HepG2 (cell line): ENCODE results near the gene FBLN5. TPM values are rescaled to one million over a fixed set of nuclear protein-coding genes. Genes with fewer than 3 reads are reported as not detected.

ENCODE experiments used
- ATAC-seq: fragments of 200-7000 bp; cut with Tn5 transposase; 3 replicates; pipeline ENCODE4 v1.9.1; 2020; ENCODE audit warnings: mild to moderate bottlenecking, moderate library complexity
- BruUV-seq: library from RNA; stranded (reverse); fragments of 400-500 nt; replicated peaks from 2 replicates; lab custom pipeline; 2021; lab: Mats Ljungman, UMichigan
- CTCF ChIA-PET: fragments of 300-600 bp; formaldehyde crosslinking; extraction: SDS; loops from one replicate; lab custom pipeline; 2021; ENCODE audit warnings: low total read pairs, inconsistent platforms, low intra/inter-chr PET ratio; lab: Yijun Ruan, JAX
- POLR2A ChIA-PET: fragments of 350-600 bp; sonication (Branson Sonifier 250); formaldehyde crosslinking; loops from one replicate; lab custom pipeline; 2020; ENCODE audit warnings: antibody characterized with exemption, inconsistent platforms; lab: Yijun Ruan, JAX
- DNase-seq: peaks from one replicate; pipeline ENCODE4 v3.0.0-alpha.2; 2015; ENCODE audit warnings: low spot score
- FAIRE-seq: peaks from 3 replicates; lab custom pipeline; 2011; peaks lifted over from hg19 to GRCh38; lab: Jason Lieb, UNC
- H2AFZ ChIP-seq: one replicate; pipeline ENCODE4 v1.6.1; 2011; ENCODE audit warnings: low read length, inconsistent platforms
- H3K27ac ChIP-seq: fragments of 300-600 bp; 3 replicates; pipeline ENCODE4 v1.8.0; 2011; ENCODE audit warnings: mixed run types, mild to moderate bottlenecking, mixed read lengths, low read length, inconsistent platforms; ENCODE audit not compliant: insufficient read depth; ENCODE audit errors: extremely low read length
- H3K27me3 ChIP-seq, 2 experiments: fragments of 200-600 bp in 1 of 2; 2 replicates in 1 of 2; 3 replicates in 1 of 2; pipeline versions ENCODE4 v1.6.0 to v1.8.0; 2011; ENCODE audit warnings: low read length in 2 of 2, mild to moderate bottlenecking in 2 of 2, moderate library complexity in 2 of 2, inconsistent platforms in 1 of 2; ENCODE audit not compliant: insufficient read depth in 2 of 2, control insufficient read depth in 1 of 2
- H3K36me3 ChIP-seq, 2 experiments: fragments of 200-600 bp in 1 of 2; replicated peaks in 1 of 2; 2 replicates in 1 of 2; 3 replicates in 1 of 2; pipeline versions ENCODE4 v1.5.1 to v1.8.0; 2011; ENCODE audit warnings: low read length in 2 of 2, inconsistent platforms in 1 of 2; ENCODE audit not compliant: insufficient read depth in 2 of 2, control insufficient read depth in 1 of 2
- H3K4me1 ChIP-seq: 2 replicates; pipeline ENCODE4 v1.5.1; 2012; ENCODE audit warnings: low read length, inconsistent platforms; ENCODE audit not compliant: insufficient read depth
- H3K4me2 ChIP-seq: 2 replicates; pipeline ENCODE4 v1.6.0; 2011; ENCODE audit warnings: low read depth, low read length, inconsistent platforms
- H3K4me3 ChIP-seq, 3 experiments: fragments of 200-600 bp in 1 of 3; sonication (generic), shearing (Covaris generic) in 1 of 3; replicated peaks in 1 of 3; 2 replicates each; pipeline ENCODE4 v1.5.1; 2011 to 2016; ENCODE audit warnings: low read length in 3 of 3, inconsistent platforms in 2 of 3, low read depth in 2 of 3, mild to moderate bottlenecking in 2 of 3, control low read depth in 1 of 3, mixed read lengths in 1 of 3; ENCODE audit not compliant: insufficient read depth in 1 of 3
- H3K79me2 ChIP-seq: one replicate; pipeline ENCODE4 v1.6.1; 2011; ENCODE audit warnings: low read length, inconsistent platforms; ENCODE audit not compliant: insufficient read depth
- H3K9ac ChIP-seq: 2 replicates; pipeline ENCODE4 v1.6.0; 2011; ENCODE audit warnings: mild to moderate bottlenecking, low read depth, low read length, inconsistent platforms; ENCODE audit not compliant: insufficient read depth
- H3K9me3 ChIP-seq: 2 replicates; pipeline ENCODE4 v1.5.1; 2012; ENCODE audit warnings: mild to moderate bottlenecking, low read length
- H4K20me1 ChIP-seq: 2 replicates; pipeline ENCODE4 v1.6.0; 2011; ENCODE audit warnings: inconsistent platforms, mild to moderate bottlenecking, low read length, moderate library complexity; ENCODE audit not compliant: insufficient read depth
- BCL6 ChIP-seq: IDR thresholded peaks from 2 replicates; pipeline ENCODE4 v1.6.1; 2016; ENCODE audit warnings: missing genetic modification reagents, missing compliant biosample characterization
- CEBPB ChIP-seq: IDR thresholded peaks from 2 replicates; pipeline ENCODE4 v1.6.1; 2011; ENCODE audit warnings: low read depth, low read length, improper control_type of control experiment, borderline replicate concordance
- FOXA3 ChIP-seq: IDR thresholded peaks from 2 replicates; pipeline ENCODE4 v1.6.1; 2016; ENCODE audit warnings: missing genetic modification reagents, missing compliant biosample characterization
- FOXO1 ChIP-seq: sonication (generic); formaldehyde crosslinking; IDR thresholded peaks from 2 replicates; pipeline ENCODE4 v1.4.0; 2020; ENCODE audit warnings: missing genetic modification reagents
- HDAC1 ChIP-seq: sonication (generic); formaldehyde crosslinking; IDR thresholded peaks from 2 replicates; pipeline ENCODE4 v1.5.1; 2020; ENCODE audit warnings: mild to moderate bottlenecking, missing genetic modification reagents
- KLF9 ChIP-seq: IDR thresholded peaks from 2 replicates; pipeline ENCODE4 v1.6.1; 2016; ENCODE audit warnings: low read depth
- MEIS1 ChIP-seq: sonication (generic); formaldehyde crosslinking; IDR thresholded peaks from 2 replicates; pipeline ENCODE4 v1.9.0; 2021; ENCODE audit warnings: mild to moderate bottlenecking, missing genetic modification reagents, moderate library complexity, borderline replicate concordance
- RFXANK ChIP-seq: IDR thresholded peaks from 2 replicates; pipeline ENCODE4 v1.6.1; 2016
- ZMYM3 ChIP-seq: sonication (generic); formaldehyde crosslinking; IDR thresholded peaks from 2 replicates; pipeline ENCODE4 v1.5.1; 2020; ENCODE audit warnings: mild to moderate bottlenecking, missing genetic modification reagents
- ZNF501 ChIP-seq: sonication (generic); formaldehyde crosslinking; IDR thresholded peaks from 2 replicates; pipeline ENCODE4 v1.5.1; 2020; ENCODE audit warnings: mild to moderate bottlenecking, moderate library complexity, missing genetic modification reagents
- ZNF614 ChIP-seq: IDR thresholded peaks from 2 replicates; pipeline ENCODE4 v1.6.1; 2018; ENCODE audit warnings: missing biosample characterization, missing genetic modification reagents, inconsistent platforms, borderline replicate concordance
- ZNF629 ChIP-seq: sonication (generic); formaldehyde crosslinking; conservative IDR thresholded peaks from 2 replicates; pipeline ENCODE4 v1.5.0; 2020; ENCODE audit warnings: missing genetic modification reagents
- ZNF839 ChIP-seq: sonication (generic); formaldehyde crosslinking; IDR thresholded peaks from 2 replicates; pipeline ENCODE4 v1.4.0; 2020; ENCODE audit warnings: missing genetic modification reagents, mild to moderate bottlenecking, borderline replicate concordance
- ZNF883 ChIP-seq: sonication (generic); formaldehyde crosslinking; IDR thresholded peaks from 2 replicates; pipeline ENCODE4 v1.5.1; 2020; ENCODE audit warnings: mild to moderate bottlenecking, missing genetic modification reagents; ENCODE audit errors: not compliant biosample characterization
- WGBS: methylation state at CpG from one replicate; pipeline ENCODE4 v1.1.6; 2017; ENCODE audit warnings: low lambda C conversion rate; 5-methylcytosine and 5-hydroxymethylcytosine counted together
- in situ Hi-C: cut with HindIII; loops from 2 replicates; pipeline ENCODE4 v1.10.0; 2017; ENCODE audit warnings: low pct_unique_long_range_greater_than_20kb; ENCODE audit not compliant: extremely low pct_ligation_motif_present
- intact Hi-C: fragments of 100-400 bp; cut with micrococcal nuclease; formaldehyde crosslinking; loops from one replicate; pipeline ENCODE4 v1.10.0; 2022; ENCODE audit not compliant: unreplicated experiment
- polyA plus RNA-seq, 8 experiments: library from polyadenylated mRNA; depleted of rRNA in 3 of 8; stranded (reverse) in 7 of 8; unstranded in 1 of 8; fragments of >200 nt; fragmentation: Illumina TruSeq in 4 of 8; extraction: Trizol in 4 of 8; gene quantifications; 2 replicates each; pipeline versions ENCODE4 v1.2.1 to v1.2.3, GENCODE V29; 2011 to 2016; ENCODE audit warnings: low read depth in 4 of 8, missing spikeins in 1 of 8, mixed read lengths in 1 of 8; ENCODE audit not compliant: insufficient read depth in 1 of 8
- total RNA-seq, 5 experiments: library from RNA; depleted of rRNA; stranded (reverse); fragments of >200 nt; fragmentation: Illumina TruSeq; extraction: Trizol; gene quantifications; 2 replicates each; pipeline ENCODE4 v1.2.3, GENCODE V29; 2016; ENCODE audit warnings: low read depth in 1 of 5
- TF ChIP-seq, protein P1 (sequence below): sonication (generic); formaldehyde crosslinking; IDR thresholded peaks from 2 replicates; pipeline ENCODE4 v1.5.1; 2020; ENCODE audit warnings: mild to moderate bottlenecking, moderate library complexity, missing genetic modification reagents
- TF ChIP-seq, protein P2 (sequence below), 2 experiments: IDR thresholded peaks; 2 replicates each; pipeline ENCODE4 v1.6.1; 2011 to 2012; ENCODE audit warnings: low read length in 2 of 2, borderline replicate concordance in 1 of 2, low read depth in 1 of 2, mild to moderate bottlenecking in 1 of 2, moderate library complexity in 1 of 2

FBLN5 gene
- total and polyA plus RNA-seq, 2 of the 13 experiments (the other 11 are each of a cell fraction or from before 2014, with no cell fraction given): 0.38 to 0.77 TPM

DNA sequence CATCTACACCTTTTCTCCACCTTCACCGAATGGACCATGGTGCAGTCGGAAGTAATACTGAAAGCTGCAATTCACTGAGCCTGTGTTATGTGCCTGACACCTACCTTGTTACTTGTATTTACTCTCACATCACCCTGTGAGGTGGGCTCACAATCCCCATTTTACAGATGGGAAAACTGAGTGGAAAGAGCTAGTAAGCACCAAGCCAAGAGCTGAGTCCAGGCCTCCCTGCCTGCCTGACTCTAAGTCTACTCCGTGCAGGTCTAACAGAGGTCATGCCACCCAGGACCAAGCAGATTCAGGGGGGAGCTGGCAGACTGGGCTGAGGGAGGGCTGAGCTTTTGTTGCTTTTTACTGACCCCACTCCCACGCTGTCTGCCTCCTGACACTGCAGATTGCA is 51.1 kb downstream of the FBLN5 start:
- no TSS peak for BruUV-seq

DNA sequence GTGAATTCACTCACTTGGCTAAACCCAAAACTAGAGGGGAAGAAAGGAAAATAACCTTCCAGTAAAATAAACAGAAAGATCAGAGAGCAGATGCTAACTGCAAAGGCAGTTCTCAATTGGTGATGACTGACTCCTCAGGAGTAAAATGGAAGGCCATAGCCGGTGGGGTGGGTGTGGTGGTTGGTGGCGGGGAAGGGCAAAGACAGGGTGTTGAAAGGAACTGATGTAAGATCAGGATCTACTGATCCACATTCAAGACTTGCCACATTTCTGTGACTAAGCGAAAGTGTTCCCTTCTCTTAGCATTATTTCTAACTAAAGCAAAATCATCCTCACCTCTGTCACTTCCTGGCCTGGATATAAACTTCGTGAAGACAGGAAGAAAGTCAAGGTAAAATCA is 53.8 kb downstream of the FBLN5 start:
- DNase-seq (no peak), ATAC-seq (no peak), FAIRE-seq (no peak)
- Histone ChIP-seq H4K20me1 (no peaks in the 10 kb centered on the region), H3K27ac (no peak overlapping the region), H3K9ac (no peak overlapping the region), H2AFZ (no peak overlapping the region), H3K4me2 (no peak overlapping the region), H3K4me1 (peaks cover 19% of the 10 kb centered on the region), H3K79me2 (no peaks in the 10 kb centered on the region), H3K9me3 (no peaks in the 10 kb centered on the region), H3K4me3 (no peak overlapping the region), H3K27me3 (no peaks in the 10 kb centered on the region), H3K36me3 (no peaks in the 10 kb centered on the region)
- in situ Hi-C loops (no loop called here), intact Hi-C loops (no loop called here)
- 65% methylated on average over 4 of the region's 4 CpGs for WGBS
- ChIA-PET CTCF (no interaction called here), POLR2A (no interaction called here)
- BruUV-seq: no TSS peak
- TF ChIP-seq, protein P1, sequence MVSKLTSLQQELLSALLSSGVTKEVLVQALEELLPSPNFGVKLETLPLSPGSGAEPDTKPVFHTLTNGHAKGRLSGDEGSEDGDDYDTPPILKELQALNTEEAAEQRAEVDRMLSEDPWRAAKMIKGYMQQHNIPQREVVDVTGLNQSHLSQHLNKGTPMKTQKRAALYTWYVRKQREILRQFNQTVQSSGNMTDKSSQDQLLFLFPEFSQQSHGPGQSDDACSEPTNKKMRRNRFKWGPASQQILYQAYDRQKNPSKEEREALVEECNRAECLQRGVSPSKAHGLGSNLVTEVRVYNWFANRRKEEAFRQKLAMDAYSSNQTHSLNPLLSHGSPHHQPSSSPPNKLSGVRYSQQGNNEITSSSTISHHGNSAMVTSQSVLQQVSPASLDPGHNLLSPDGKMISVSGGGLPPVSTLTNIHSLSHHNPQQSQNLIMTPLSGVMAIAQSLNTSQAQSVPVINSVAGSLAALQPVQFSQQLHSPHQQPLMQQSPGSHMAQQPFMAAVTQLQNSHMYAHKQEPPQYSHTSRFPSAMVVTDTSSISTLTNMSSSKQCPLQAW (CRISPR knock-in tag): no peak
- TF ChIP-seq CEBPB: no peak
- TF ChIP-seq FOXA3 (CRISPR knock-in tag): no peak
- no peak for TF ChIP-seq ZNF883 (CRISPR knock-in tag)
- TF ChIP-seq RFXANK: no peak
- no peak for TF ChIP-seq HDAC1 (CRISPR knock-in tag)
- no peak for TF ChIP-seq ZNF614 (CRISPR knock-in tag)
- TF ChIP-seq, protein P2, sequence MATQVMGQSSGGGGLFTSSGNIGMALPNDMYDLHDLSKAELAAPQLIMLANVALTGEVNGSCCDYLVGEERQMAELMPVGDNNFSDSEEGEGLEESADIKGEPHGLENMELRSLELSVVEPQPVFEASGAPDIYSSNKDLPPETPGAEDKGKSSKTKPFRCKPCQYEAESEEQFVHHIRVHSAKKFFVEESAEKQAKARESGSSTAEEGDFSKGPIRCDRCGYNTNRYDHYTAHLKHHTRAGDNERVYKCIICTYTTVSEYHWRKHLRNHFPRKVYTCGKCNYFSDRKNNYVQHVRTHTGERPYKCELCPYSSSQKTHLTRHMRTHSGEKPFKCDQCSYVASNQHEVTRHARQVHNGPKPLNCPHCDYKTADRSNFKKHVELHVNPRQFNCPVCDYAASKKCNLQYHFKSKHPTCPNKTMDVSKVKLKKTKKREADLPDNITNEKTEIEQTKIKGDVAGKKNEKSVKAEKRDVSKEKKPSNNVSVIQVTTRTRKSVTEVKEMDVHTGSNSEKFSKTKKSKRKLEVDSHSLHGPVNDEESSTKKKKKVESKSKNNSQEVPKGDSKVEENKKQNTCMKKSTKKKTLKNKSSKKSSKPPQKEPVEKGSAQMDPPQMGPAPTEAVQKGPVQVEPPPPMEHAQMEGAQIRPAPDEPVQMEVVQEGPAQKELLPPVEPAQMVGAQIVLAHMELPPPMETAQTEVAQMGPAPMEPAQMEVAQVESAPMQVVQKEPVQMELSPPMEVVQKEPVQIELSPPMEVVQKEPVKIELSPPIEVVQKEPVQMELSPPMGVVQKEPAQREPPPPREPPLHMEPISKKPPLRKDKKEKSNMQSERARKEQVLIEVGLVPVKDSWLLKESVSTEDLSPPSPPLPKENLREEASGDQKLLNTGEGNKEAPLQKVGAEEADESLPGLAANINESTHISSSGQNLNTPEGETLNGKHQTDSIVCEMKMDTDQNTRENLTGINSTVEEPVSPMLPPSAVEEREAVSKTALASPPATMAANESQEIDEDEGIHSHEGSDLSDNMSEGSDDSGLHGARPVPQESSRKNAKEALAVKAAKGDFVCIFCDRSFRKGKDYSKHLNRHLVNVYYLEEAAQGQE (IDR thresholded peaks at IDR 0.05; ENCODE audit: borderline replicate concordance in 1 of 2, low read depth in 1 of 2, low read length in 2 of 2): no peak
- no peak for TF ChIP-seq FOXO1 (CRISPR knock-in tag)
- TF ChIP-seq ZNF839: no peak
- TF ChIP-seq ZNF501 (CRISPR knock-in tag): no peak
- no peak for TF ChIP-seq BCL6 (CRISPR knock-in tag)
- no peak for TF ChIP-seq MEIS1 (CRISPR knock-in tag)

More for the DNA sequence above, 51.1 kb downstream of the FBLN5 start:
- Histone ChIP-seq H4K20me1 (no peaks in the 10 kb centered on the region), H3K27ac (no peak overlapping the region), H3K36me3 (no peaks in the 10 kb centered on the region), H3K27me3 (no peaks in the 10 kb centered on the region; a peak in 1 of 5 replicates), H3K9me3 (no peaks in the 10 kb centered on the region), H3K4me2 (no peak overlapping the region), H3K79me2 (no peaks in the 10 kb centered on the region), H3K4me3 (no peak overlapping the region), H3K9ac (no peak overlapping the region)
- intact Hi-C loops: no loop called here
- no peak for FAIRE-seq
- CTCF ChIA-PET: no interaction called here
- TF ChIP-seq ZMYM3 (CRISPR knock-in tag): 0 out of 2 replicates have a peak, but pooled peaks have one; percentile 51
- no peak for TF ChIP-seq KLF9 (CRISPR knock-in tag)
- TF ChIP-seq ZNF629 (CRISPR knock-in tag): peak; percentile 72
- TF ChIP-seq, all 625 proteins: peak for 2
- 87% methylated on average over 4 of the region's 4 CpGs for WGBS
- POLR2A ChIA-PET: no interaction called here
- no peak for DNase-seq
- H3K4me1 ChIP-seq: peaks cover 29% of the 10 kb centered on the region
- in situ Hi-C loops: no loop called here
- no peak overlapping the region for H2AFZ ChIP-seq
- no peak for ATAC-seq
